Measurements from ENCODE around the gene STIL.
"Not testable (repeated sequence)": the region's sequence is repeated elsewhere in the genome, so short reads cannot be mapped to it uniquely, and the experiment has no call there.

STIL gene

DNA sequence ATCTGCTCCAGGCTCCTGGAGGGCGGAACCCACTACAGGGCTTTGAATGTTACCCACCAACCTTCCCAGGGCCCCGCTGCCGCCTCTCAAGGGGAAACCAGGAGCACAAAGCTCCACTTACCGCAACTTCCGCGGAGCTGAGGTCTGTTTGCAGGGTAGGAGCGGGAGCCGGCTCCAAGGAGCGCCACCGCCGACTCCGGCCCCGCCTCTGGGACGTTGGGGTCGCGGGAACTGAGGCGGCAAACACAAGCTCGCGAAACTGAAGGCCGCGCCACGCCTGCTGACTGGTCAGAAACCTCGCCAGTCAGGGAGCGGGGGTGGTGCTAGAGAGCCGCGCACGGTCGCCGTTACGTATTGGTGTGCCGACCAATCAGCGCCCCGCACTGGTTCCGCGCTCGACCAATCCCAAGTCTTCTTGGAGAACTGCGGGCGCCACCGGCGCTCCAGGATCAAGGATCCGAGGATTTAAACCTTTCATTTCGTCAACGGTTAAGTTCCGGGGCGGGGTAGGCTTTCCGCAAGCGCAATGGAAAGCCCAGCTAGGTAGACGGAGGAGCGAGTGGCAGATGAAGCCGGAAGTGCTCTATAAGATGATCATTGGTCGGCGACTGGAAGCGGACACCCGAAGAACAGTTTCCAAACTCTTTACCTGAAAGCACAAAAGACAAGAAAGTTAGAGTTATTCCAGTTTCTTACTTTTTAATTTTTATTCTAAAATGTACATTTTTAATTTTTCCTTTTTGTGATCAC, at the start of gene STIL:
STIL (minus strand) TSS at position 233 of the 750 bp plus-strand sequence. CDS start 3,828 bp downstream, outside the sequence.
- Histone ChIP-seq H3K27ac (ENCODE audit: low read length) (peak within 1 kb of the TSS; percentile 81), H3K4me1 (ENCODE audit: control insufficient read depth in 1 of 2, insufficient read depth in 2 of 2, low read length in 2 of 2) (peaks cover 0 to 10% of the 10 kb centered on the region in 2 donors), H3K27me3 (ENCODE audit: low read depth, low read length) (no peaks in the 10 kb centered on the region), H3K4me3 (ENCODE audit: low read depth in 1 of 2, low read length in 2 of 2) (peak within 1 kb of the TSS; percentile 83 to 90), H3K36me3 (ENCODE audit: control insufficient read depth in 1 of 2, insufficient read depth in 2 of 2, low read length in 2 of 2) (no peaks in the 10 kb centered on the region), H3K9me3 (ENCODE audit: control insufficient read depth in 1 of 2, low read length in 2 of 2) (no peaks in the 10 kb centered on the region)

GRCh38 chr1:47362828-47363227, 48.9 kb upstream of the STIL start:
- Histone ChIP-seq H3K4me3 (ENCODE audit: low read depth in 1 of 2, low read length in 2 of 2) (no peak overlapping the region), H3K27me3 (ENCODE audit: low read depth, low read length) (no peaks in the 10 kb centered on the region), H3K4me1 (ENCODE audit: control insufficient read depth in 1 of 2, insufficient read depth in 2 of 2, low read length in 2 of 2) (no peaks in the 10 kb centered on the region), H3K9me3 (ENCODE audit: control insufficient read depth in 1 of 2, low read length in 2 of 2) (no peaks in the 10 kb centered on the region), H3K36me3 (ENCODE audit: control insufficient read depth in 1 of 2, insufficient read depth in 2 of 2, low read length in 2 of 2) (no peaks in the 10 kb centered on the region), H3K27ac (ENCODE audit: low read length) (no peak overlapping the region)

- Histone ChIP-seq H3K36me3 (ENCODE audit: control insufficient read depth in 1 of 2, insufficient read depth in 2 of 2, low read length in 2 of 2) (peaks cover 0 to 4% of the 10 kb centered on the region in 2 donors), H3K4me3 (ENCODE audit: low read depth in 1 of 2, low read length in 2 of 2) (no peak overlapping the region), H3K27ac (ENCODE audit: low read length) (no peak overlapping the region), H3K9me3 (ENCODE audit: control insufficient read depth in 1 of 2, low read length in 2 of 2) (no peaks in the 10 kb centered on the region), H3K4me1 (ENCODE audit: control insufficient read depth in 1 of 2, insufficient read depth in 2 of 2, low read length in 2 of 2) (no peaks in the 10 kb centered on the region), H3K27me3 (ENCODE audit: low read depth, low read length) (no peaks in the 10 kb centered on the region)
These were observed 47.4 kb upstream of the STIL start for GRCh38 chr1:47361380-47361779.

- no peaks in the 10 kb centered on the region for H3K9me3 ChIP-seq (ENCODE audit: control insufficient read depth in 1 of 2, low read length in 2 of 2)
- no peaks in the 10 kb centered on the region for H3K27me3 ChIP-seq (ENCODE audit: low read depth, low read length)
- H3K36me3 ChIP-seq (ENCODE audit: control insufficient read depth in 1 of 2, insufficient read depth in 2 of 2, low read length in 2 of 2): peaks cover 4 to 6% of the 10 kb centered on the region in 2 donors
- H3K4me3 ChIP-seq (ENCODE audit: low read depth in 1 of 2, low read length in 2 of 2): no peak overlapping the region
- H3K27ac ChIP-seq (ENCODE audit: low read length): no peak overlapping the region
- no peaks in the 10 kb centered on the region for H3K4me1 ChIP-seq (ENCODE audit: control insufficient read depth in 1 of 2, insufficient read depth in 2 of 2, low read length in 2 of 2)
These were observed 37.4 kb upstream of the STIL start for GRCh38 chr1:47351305-47351704.

DNA sequence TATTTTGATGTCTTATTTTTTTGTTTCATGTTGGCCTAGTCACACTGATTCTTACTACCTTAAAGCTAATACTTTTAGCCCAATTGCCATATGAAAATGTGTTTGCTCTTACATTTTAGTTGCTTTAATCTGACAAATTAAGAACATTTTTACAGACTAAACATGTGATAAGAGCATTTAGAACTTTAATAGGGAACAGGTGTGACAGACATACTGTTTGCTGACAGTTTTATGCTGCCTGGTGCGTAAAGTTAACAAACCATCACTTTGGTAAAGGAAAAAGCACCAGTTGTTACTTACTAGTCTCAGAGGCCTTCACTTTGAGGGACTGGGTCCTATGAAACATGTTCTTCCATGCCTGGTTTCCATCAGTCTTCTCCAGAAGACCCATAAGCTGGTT, 34.3 kb upstream of the STIL start:
- no peak overlapping the region for H3K27ac ChIP-seq (ENCODE audit: low read length)
- H3K9me3 ChIP-seq (ENCODE audit: control insufficient read depth in 1 of 2, low read length in 2 of 2): no peaks in the 10 kb centered on the region
- peaks cover 4 to 6% of the 10 kb centered on the region in 2 donors for H3K36me3 ChIP-seq (ENCODE audit: control insufficient read depth in 1 of 2, insufficient read depth in 2 of 2, low read length in 2 of 2)
- H3K4me1 ChIP-seq (ENCODE audit: control insufficient read depth in 1 of 2, insufficient read depth in 2 of 2, low read length in 2 of 2): no peaks in the 10 kb centered on the region
- no peak overlapping the region for H3K4me3 ChIP-seq (ENCODE audit: low read depth in 1 of 2, low read length in 2 of 2)
- no peaks in the 10 kb centered on the region for H3K27me3 ChIP-seq (ENCODE audit: low read depth, low read length)

DNA sequence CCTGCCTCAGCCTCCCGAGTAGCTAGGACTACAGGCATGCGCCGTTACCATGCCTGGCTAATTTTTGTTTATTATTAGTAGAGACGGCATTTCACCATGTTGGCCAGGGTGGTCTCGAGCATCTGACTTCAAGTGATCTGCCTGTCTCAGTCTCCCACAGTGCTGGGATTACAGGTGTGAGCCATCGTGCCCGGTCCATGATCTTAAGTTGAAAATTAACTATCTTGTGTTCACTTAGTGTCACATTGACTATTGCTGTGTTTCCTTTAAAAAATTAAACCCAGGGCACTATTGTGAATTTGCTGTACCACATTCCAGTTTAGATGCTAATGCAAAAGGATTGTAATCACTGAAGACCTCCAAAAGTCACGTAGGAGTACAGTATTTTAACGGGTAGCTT, 33.8 kb upstream of the STIL start:
- Histone ChIP-seq H3K4me1 (ENCODE audit: control insufficient read depth in 1 of 2, insufficient read depth in 2 of 2, low read length in 2 of 2) (no peaks in the 10 kb centered on the region), H3K9me3 (ENCODE audit: control insufficient read depth in 1 of 2, low read length in 2 of 2) (no peaks in the 10 kb centered on the region), H3K27ac (ENCODE audit: low read length) (no peak overlapping the region), H3K27me3 (ENCODE audit: low read depth, low read length) (no peaks in the 10 kb centered on the region), H3K36me3 (ENCODE audit: control insufficient read depth in 1 of 2, insufficient read depth in 2 of 2, low read length in 2 of 2) (peaks cover 4 to 6% of the 10 kb centered on the region in 2 donors), H3K4me3 (ENCODE audit: low read depth in 1 of 2, low read length in 2 of 2) (no peak overlapping the region)

DNA sequence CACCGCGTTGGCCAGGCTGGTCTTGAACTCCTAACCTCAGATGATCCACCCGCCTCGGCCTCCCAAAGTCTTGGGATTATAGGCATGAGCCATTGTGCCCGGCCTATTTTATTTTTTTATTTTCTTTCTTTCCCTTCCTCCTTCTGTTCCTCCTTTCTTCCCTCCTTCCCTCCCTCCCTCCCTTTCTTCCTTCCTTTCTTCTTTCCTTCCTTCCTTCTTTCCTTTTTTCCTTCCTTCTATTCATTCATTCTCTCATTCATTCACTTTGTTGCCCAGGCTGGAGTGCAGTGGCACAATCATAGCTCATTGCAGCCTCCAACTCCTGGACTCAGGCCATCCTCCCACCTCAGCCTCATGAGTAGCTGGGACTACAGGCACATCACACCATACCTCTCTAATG, 33.0 kb upstream of the STIL start:
- not testable (repeated sequence) for H3K4me3 ChIP-seq (ENCODE audit: low read depth in 1 of 2, low read length in 2 of 2); H3K36me3 ChIP-seq (ENCODE audit: control insufficient read depth in 1 of 2, insufficient read depth in 2 of 2, low read length in 2 of 2); H3K4me1 ChIP-seq (ENCODE audit: control insufficient read depth in 1 of 2, insufficient read depth in 2 of 2, low read length in 2 of 2); H3K27me3 ChIP-seq (ENCODE audit: low read depth, low read length); H3K27ac ChIP-seq (ENCODE audit: low read length); H3K9me3 ChIP-seq (ENCODE audit: control insufficient read depth in 1 of 2, low read length in 2 of 2)

DNA sequence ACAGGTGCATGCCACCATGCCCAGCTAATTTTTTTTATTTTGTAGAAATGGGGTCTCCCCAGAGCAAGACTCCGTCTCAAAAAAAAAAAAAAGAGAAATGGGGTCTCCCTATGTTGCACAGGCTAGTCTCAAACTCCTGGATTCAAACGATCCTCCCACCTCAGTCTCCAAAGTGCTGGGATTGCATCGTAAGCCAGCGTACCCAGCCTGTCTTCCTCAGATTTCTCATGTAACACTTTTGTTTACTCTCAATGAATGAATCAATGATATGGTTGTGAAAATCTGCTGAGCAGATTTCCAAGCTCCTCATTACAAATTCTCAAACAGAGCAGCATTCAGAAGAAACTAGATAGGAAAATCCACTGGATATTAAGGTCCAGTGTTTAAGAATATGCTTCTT, 26.3 kb upstream of the STIL start:
- H3K4me3 ChIP-seq (ENCODE audit: low read depth in 1 of 2, low read length in 2 of 2): no peak overlapping the region
- peaks cover 0 to 6% of the 10 kb centered on the region in 2 donors for H3K4me1 ChIP-seq (ENCODE audit: control insufficient read depth in 1 of 2, insufficient read depth in 2 of 2, low read length in 2 of 2)

DNA sequence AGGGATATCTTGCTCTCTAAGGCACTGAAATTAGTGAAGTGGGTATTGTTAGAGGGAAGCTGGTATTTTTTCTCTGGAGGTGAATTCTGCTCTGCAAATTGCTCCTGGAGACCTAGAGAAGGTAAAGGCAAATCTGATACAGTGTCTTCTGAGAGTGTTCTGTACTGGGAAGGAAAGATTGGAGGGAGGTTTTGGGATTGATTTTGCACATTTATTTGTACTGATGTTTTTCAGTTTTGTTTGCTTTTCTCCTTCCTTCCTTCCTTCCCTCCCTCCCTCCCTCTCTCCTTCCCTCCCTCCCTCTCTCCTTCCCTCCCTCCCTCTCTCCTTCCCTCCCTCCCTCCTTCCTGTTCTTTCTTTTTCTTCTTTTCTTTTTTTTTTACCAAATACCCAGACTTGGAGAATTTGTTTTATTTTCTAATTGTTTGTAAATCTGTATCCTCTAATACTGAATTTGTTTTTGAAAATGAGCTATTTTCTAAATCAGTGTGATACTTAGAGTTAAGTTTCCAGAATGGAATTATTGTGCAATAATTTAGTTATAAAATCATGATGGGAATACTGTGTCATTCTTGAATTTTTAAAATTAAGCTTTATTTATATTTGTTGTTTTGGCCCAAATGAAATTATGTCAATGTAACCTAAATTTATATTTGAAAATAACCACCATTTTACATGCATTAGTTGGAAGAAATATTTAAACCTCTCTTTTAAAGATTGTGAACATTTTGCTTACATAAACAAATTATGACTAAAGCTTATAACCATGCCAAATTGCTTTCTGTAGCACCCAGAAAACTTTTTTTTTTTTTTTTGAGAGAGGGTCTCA, 24.5 kb upstream of the STIL start:
- peaks cover 0 to 4% of the 10 kb centered on the region in 2 donors for H3K36me3 ChIP-seq (ENCODE audit: control insufficient read depth in 1 of 2, insufficient read depth in 2 of 2, low read length in 2 of 2)
- peaks cover 0 to 12% of the 10 kb centered on the region in 2 donors for H3K4me1 ChIP-seq (ENCODE audit: control insufficient read depth in 1 of 2, insufficient read depth in 2 of 2, low read length in 2 of 2)
- no peaks in the 10 kb centered on the region for H3K9me3 ChIP-seq (ENCODE audit: control insufficient read depth in 1 of 2, low read length in 2 of 2)
- H3K27ac ChIP-seq (ENCODE audit: low read length): no peak overlapping the region
- H3K27me3 ChIP-seq (ENCODE audit: low read depth, low read length): no peaks in the 10 kb centered on the region
- no peak overlapping the region for H3K4me3 ChIP-seq (ENCODE audit: low read depth in 1 of 2, low read length in 2 of 2)

More for the DNA sequence above, 26.3 kb upstream of the STIL start:
- Histone ChIP-seq H3K27ac (ENCODE audit: low read length) (no peak overlapping the region), H3K27me3 (ENCODE audit: low read depth, low read length) (no peaks in the 10 kb centered on the region), H3K9me3 (ENCODE audit: control insufficient read depth in 1 of 2, low read length in 2 of 2) (no peaks in the 10 kb centered on the region), H3K36me3 (ENCODE audit: control insufficient read depth in 1 of 2, insufficient read depth in 2 of 2, low read length in 2 of 2) (no peaks in the 10 kb centered on the region)

DNA sequence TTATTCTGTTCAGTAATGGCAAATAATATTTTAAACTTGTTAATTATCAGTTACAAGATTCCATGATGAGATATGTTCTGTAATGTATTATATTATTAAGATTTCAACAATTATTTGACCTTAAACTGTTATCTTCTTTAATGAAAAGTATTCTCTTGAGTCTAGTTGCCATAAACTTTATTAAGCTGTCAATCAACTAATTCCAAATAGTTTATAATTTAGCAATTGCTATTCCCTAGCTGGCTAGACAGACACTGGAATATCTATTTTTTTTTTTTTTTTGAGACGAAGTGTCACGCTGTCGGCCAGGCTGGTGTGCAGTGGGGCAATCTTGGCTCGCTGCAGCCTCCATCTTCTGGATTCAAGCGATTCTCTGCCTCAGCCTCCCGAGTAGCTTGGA, 23.4 kb upstream of the STIL start:
- peaks cover 5 to 12% of the 10 kb centered on the region in 2 donors for H3K4me1 ChIP-seq (ENCODE audit: control insufficient read depth in 1 of 2, insufficient read depth in 2 of 2, low read length in 2 of 2)
- no peak overlapping the region for H3K4me3 ChIP-seq (ENCODE audit: low read depth in 1 of 2, low read length in 2 of 2)
- peaks cover 0 to 4% of the 10 kb centered on the region in 2 donors for H3K36me3 ChIP-seq (ENCODE audit: control insufficient read depth in 1 of 2, insufficient read depth in 2 of 2, low read length in 2 of 2)
- H3K27me3 ChIP-seq (ENCODE audit: low read depth, low read length): no peaks in the 10 kb centered on the region
- no peak overlapping the region for H3K27ac ChIP-seq (ENCODE audit: low read length)
- no peaks in the 10 kb centered on the region for H3K9me3 ChIP-seq (ENCODE audit: control insufficient read depth in 1 of 2, low read length in 2 of 2)

GRCh38 chr1:47334765-47335435, 21.0 kb upstream of the STIL start:
- no peaks in the 10 kb centered on the region for H3K9me3 ChIP-seq (ENCODE audit: control insufficient read depth in 1 of 2, low read length in 2 of 2)
- no peaks in the 10 kb centered on the region for H3K27me3 ChIP-seq (ENCODE audit: low read depth, low read length)
- H3K4me1 ChIP-seq (ENCODE audit: control insufficient read depth in 1 of 2, insufficient read depth in 2 of 2, low read length in 2 of 2): peaks cover 5 to 12% of the 10 kb centered on the region in 2 donors
- H3K4me3 ChIP-seq (ENCODE audit: low read depth in 1 of 2, low read length in 2 of 2): peak overlapping the region; percentile 79 to 83
- peaks cover 0 to 4% of the 10 kb centered on the region in 2 donors for H3K36me3 ChIP-seq (ENCODE audit: control insufficient read depth in 1 of 2, insufficient read depth in 2 of 2, low read length in 2 of 2)
- peak overlapping the region; percentile 98 for H3K27ac ChIP-seq (ENCODE audit: low read length)
